HFF-Myc (cell line): ENCODE results near the gene RABL2B.

Source experiments
- DNase-seq: peaks from one replicate; pipeline ENCODE4 v3.0.0-alpha.2; 2011; ENCODE audit warnings: low read depth; ENCODE audit errors: extremely low read depth
- H3K4me3 ChIP-seq: replicated peaks from 2 replicates; pipeline ENCODE4 v1.5.1; 2011; ENCODE audit warnings: low read depth, mild to moderate bottlenecking, control low read depth, low read length
- TF ChIP-seq, protein P1 (sequence below): IDR thresholded peaks from 2 replicates; pipeline ENCODE4 v1.5.1; 2012; ENCODE audit warnings: mild to moderate bottlenecking, low read depth, low read length, control low read depth; ENCODE audit errors: missing control alignments

Gene RABL2B

DNA sequence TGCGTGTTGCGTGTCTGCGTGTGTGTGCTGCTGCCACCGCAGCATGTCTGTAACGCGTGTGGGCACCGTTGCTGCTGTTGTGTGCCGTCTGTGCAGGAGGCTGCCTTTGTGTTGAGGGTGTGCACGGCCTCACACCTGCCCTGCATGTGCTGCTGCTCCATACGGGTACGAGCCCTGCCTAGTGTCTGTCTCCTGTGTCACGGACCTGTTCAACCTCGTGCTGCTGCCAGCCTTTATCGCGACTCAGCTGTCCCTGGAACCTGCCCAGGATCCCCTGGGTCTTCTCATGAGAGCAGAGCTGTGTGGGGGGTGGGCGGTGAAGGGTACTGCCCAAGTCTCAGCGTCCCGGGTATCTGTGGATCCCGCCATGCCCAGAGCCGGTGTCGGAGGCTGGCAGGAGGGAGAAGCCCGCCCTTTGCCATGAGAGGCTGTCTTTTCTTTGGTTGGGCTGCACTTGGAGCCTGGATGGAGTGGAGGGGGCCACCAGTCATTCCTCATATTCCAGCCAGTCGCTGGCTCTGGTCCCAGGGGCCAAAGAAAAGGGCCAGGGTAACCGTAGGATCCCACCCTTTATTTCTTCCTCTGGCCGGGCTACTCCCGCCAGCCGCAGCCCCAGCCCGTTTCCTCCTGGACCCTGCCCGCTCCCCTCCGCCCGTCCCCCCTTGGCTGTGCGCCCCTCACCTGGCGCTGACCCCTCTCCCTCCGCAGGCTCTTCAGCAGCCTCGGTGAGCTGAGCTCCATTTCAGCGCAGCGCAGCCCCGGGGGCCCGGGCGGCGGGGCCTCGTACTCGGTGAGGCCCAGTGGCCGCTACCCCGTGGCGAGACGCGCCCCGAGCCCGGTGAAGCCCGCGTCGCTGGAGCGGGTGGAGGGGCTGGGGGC lies 53.2 kb downstream of the RABL2B start:
- DNase-seq = no peak
- no peak overlapping the region for H3K4me3 ChIP-seq
- TF ChIP-seq, protein P1, sequence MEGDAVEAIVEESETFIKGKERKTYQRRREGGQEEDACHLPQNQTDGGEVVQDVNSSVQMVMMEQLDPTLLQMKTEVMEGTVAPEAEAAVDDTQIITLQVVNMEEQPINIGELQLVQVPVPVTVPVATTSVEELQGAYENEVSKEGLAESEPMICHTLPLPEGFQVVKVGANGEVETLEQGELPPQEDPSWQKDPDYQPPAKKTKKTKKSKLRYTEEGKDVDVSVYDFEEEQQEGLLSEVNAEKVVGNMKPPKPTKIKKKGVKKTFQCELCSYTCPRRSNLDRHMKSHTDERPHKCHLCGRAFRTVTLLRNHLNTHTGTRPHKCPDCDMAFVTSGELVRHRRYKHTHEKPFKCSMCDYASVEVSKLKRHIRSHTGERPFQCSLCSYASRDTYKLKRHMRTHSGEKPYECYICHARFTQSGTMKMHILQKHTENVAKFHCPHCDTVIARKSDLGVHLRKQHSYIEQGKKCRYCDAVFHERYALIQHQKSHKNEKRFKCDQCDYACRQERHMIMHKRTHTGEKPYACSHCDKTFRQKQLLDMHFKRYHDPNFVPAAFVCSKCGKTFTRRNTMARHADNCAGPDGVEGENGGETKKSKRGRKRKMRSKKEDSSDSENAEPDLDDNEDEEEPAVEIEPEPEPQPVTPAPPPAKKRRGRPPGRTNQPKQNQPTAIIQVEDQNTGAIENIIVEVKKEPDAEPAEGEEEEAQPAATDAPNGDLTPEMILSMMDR = no peak

DNA sequence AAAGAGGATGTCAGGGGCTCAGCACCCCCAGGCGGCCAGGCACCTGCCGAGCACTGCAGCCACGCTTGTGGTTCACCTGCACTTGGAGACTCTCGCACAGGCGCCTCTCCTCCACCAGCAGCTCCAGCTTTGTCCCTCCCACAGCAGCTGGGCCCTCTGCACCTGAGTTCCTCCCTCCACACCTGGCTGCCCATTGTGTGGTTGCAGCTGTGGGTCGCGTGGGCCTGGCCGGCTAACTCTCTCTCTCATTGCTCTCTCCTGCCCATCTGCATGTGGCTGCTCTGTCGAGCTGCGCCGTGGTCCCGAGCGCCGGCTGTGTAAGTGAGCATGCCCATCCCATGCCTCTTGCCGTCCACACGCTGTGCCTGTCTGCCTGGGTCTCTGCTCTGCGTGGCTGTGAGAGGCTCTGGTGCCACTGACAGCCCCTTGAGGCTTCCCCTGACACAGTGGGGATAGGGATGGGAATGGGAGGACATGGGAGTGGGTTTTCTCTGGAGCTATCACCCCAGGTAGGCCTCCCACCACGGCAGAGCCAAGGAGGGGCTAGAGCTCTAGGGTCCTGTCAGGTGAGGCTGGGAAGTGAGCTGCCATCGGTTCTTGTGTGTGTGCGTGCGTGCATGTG lies 53.9 kb downstream of the RABL2B start:
- TF ChIP-seq, protein P1 = no peak
- H3K4me3 ChIP-seq = no peak overlapping the region
- DNase-seq = no peak

DNA sequence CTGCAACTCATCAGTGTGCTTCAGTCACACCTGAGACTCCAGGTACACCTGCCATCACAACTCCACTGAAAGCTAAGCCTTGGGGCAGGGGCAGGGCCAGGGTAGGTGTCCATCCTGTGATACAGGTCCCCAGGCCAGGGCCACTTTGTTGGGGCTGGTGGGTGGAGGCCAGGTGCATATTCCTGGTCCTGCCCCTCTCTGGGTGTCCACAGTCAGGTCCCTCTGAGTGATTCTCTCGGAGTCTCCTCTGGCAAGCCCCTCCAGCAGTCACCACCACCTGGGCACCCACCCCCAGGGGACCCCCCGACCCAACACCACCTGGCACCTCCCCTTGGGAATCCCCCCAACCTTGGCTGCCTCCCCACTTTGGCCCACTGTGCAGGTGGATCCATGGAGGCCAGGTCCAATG lies 54.9 kb downstream of the RABL2B start:
- TF ChIP-seq, protein P1 = no peak
- H3K4me3 ChIP-seq = no peak overlapping the region
- no peak for DNase-seq

DNA sequence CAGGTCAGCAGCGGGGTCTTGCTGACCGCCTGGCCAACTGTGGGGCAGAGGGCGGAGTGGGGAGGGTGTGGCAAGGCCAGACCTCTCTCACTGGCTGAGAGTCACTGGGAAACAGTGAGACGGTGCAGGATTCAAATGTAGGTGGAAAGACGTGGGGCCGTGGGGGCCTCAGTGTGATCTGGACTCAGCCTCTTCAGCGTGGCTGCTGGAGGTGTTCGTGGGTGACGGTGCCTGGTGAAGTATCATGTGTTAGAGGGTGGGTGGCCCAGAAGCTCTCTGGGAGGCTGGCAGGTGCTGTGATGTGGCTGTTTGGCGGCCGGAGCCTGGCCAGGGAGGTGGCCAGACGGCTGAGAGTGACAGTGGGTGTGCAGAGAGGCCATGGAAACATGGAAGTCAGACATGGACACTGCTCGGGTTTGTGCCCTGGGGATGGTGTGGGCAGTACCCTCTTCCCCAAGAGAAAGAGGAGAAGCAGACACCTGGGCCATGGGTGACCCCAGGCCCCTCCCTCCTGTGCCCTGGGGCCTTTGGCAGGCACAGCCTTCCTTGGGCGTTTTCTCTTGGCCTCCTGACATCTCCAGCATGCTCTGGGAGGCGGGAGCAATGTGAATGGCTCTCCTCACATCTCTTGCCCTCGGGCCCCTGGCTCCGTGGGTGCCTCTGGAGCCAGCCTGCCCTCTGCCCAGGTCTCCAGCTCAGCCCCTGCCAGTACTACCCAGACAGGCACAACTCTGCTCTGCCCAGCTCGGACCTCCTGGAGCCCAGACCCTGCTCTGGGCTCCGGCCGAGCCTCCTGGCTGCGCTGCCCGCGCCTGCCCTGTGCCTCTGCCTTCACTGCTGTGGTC lies 55.5 kb downstream of the RABL2B start:
- no peak for DNase-seq
- TF ChIP-seq, protein P1 = no peak

DNA sequence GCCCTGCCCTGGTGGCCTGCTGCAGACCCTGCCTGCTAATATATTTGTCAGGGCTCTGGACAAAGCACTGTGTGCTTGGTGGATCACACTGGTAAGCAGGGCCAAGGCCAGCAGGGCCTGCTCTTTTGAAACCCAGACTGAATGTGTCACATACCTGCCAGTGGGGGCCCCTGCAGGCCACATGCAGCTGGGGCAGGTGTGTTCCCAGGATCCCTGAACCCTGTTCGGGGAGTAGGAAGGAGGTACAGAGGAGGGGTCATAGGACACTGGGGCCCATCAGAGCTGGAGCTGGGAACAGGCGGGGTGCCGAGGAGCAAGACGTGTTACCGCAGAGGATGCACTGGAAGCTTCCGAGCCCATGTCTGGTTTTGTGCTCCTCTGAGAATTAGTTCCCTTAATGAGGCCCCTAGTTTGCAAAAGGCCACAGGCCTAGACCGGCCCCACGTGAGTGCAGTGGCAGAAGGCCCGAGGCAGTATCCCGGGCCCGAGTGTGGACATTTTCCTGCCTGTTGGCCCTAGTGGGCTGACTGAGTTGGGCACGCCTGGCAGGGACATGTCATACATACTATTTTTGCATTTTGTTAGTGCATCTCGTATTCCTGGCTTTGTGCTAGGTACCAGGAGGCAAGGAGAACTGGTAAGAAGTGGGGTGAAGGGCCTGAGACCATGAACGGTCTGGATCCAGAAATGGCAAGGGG lies 56.6 kb downstream of the RABL2B start:
- TF ChIP-seq, protein P1 = no peak
- no peak overlapping the region for H3K4me3 ChIP-seq
- no peak for DNase-seq

More for the DNA sequence above, 55.5 kb downstream of the RABL2B start:
- H3K4me3 ChIP-seq = no peak overlapping the region

DNA sequence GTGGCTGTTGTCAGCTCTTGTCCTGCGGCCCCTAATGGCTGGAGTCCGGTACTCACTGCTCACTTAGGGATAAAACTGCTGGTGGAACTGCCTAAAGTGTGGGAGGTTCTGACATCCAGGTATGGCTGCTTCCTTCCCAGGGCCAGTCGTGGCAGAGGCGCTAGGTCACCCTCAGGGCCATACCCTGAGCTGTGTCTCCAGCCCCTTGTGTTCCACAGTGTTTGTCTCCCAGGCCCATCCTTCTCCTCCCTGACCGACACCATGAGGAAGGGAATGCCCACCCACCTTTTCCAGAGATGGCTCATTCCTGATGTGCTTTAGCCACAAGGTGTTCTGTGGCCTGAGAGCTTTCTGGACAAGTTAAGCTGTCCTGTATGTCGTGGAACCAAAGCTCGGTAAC lies 57.8 kb downstream of the RABL2B start:
- TF ChIP-seq, protein P1 = no peak

More for the DNA sequence above, 57.8 kb downstream of the RABL2B start:
- DNase-seq = no peak
- H3K4me3 ChIP-seq = no peak overlapping the region
